Stimulated activated CD8-positive, alpha-beta memory T cell treated with anti-CD3 and anti-CD28 coated beads, Interleukin-15, amount 100 ng/mL, for 1 hour (primary cell): ENCODE measurements around the gene QTRT2.

Source experiments
- DNase-seq: peaks from one replicate; pipeline ENCODE4 v3.0.0-alpha.2; 2020; ENCODE audit warnings: low read depth

Gene QTRT2

GRCh38 chr3:114056130-114057010 is at the start of gene QTRT2, which contains the start of gene CCDC191:
QTRT2 (plus strand) TSS chr3:114056737; CDS start chr3:114065258, 8,521 bp downstream.
CCDC191 (minus strand) TSS chr3:114056526; CDS start chr3:114056466, 60 bp downstream.
- DNase-seq = peak; percentile 99

GRCh38 chr3:114011059-114011797 is 45.3 kb upstream of the QTRT2 start:
- DNase-seq = no peak

GRCh38 chr3:114014211-114014610 is 42.3 kb upstream of the QTRT2 start:
- no peak for DNase-seq

GRCh38 chr3:114019486-114019885 is 37.1 kb upstream of the QTRT2 start:
- DNase-seq = no peak

- no peak for DNase-seq
These were observed 35.6 kb upstream of the QTRT2 start for GRCh38 chr3:114020907-114021306.

- no peak for DNase-seq
These were observed 34.3 kb upstream of the QTRT2 start for GRCh38 chr3:114022145-114022802.

- DNase-seq = no peak
These were observed 31.1 kb upstream of the QTRT2 start for GRCh38 chr3:114025451-114025850.

- DNase-seq = no peak
These were observed 30.2 kb upstream of the QTRT2 start for GRCh38 chr3:114026331-114026730.

GRCh38 chr3:114033721-114034120 is 22.8 kb upstream of the QTRT2 start:
- no peak for DNase-seq

- no peak for DNase-seq
These were observed 22.3 kb upstream of the QTRT2 start for GRCh38 chr3:114034211-114034610.

GRCh38 chr3:114034787-114035545 is 21.6 kb upstream of the QTRT2 start:
- DNase-seq = no peak

GRCh38 chr3:114035896-114036295 is 20.6 kb upstream of the QTRT2 start:
- DNase-seq = no peak

- DNase-seq = no peak
These were observed 13.3 kb upstream of the QTRT2 start for GRCh38 chr3:114043205-114043604.

GRCh38 chr3:114052216-114052615 is 4.3 kb upstream of the QTRT2 start:
- DNase-seq = no peak

- no peak for DNase-seq
These were observed 442 bp downstream of the QTRT2 start for GRCh38 chr3:114057011-114057347.

GRCh38 chr3:114058646-114059045 is 2.1 kb downstream of the QTRT2 start:
- DNase-seq = no peak

GRCh38 chr3:114060906-114061655 is 4.5 kb downstream of the QTRT2 start:
- DNase-seq = no peak

GRCh38 chr3:114067804-114068203 is 11.3 kb downstream of the QTRT2 start:
- no peak for DNase-seq

GRCh38 chr3:114068336-114068735 is 11.8 kb downstream of the QTRT2 start:
- no peak for DNase-seq

- DNase-seq = no peak
These were observed 15.2 kb downstream of the QTRT2 start for GRCh38 chr3:114071786-114072185.

GRCh38 chr3:114076711-114077110 is 20.2 kb downstream of the QTRT2 start:
- no peak for DNase-seq
